ENCODE data around the gene PRMT5. TPM values are rescaled to one million over a fixed set of nuclear protein-coding genes. Genes with fewer than 3 reads are reported as not detected.

The PRMT5 gene
- total and polyA plus RNA-seq, 4 donors, result 27.7 to 36.5 (median 34.1) TPM

DNA sequence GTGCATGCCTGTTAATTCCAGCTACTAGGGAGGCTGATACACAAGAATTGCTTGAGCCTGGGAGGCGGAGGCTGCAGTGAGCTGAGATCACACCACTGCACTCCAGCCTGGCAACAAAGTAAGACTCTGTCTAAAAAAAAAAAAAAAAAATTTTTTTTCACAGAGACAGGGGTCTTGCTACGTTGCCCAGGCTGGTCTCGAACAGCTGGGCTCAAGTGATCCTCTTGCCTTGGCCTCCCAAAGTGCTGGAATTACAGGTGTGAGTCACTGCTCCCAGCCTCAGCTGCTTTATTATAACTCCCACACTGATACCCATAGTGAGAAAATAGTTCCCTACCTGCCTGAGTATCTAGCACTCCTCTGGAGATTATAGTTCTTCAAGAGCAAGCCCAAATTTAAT is 16.5 kb upstream of the PRMT5 start:
- intact Hi-C loops (cut with DNase I), result no loop called here
- ATAC-seq (ENCODE audit: low FRiP score) (no peak), DNase-seq (no peak)
- 88 to 93% methylated on average over 3 of the region's 3 CpGs for WGBS, 2 donors
- Histone ChIP-seq H3K27ac (ENCODE audit: low read depth in 1 of 2, low read length in 2 of 2) (no peak overlapping the region), H3K36me3 (ENCODE audit: control insufficient read depth in 1 of 2, insufficient read depth in 2 of 2, low read length in 1 of 2) (no peaks in the 10 kb centered on the region), H3K4me1 (ENCODE audit: control insufficient read depth in 1 of 2, insufficient read depth in 2 of 2, low read length in 2 of 2) (no peaks in the 10 kb centered on the region), H3K4me3 (ENCODE audit: low read length in 2 of 2) (no peak overlapping the region), H3K27me3 (ENCODE audit: control insufficient read depth in 1 of 2, insufficient read depth in 2 of 2, low read length in 1 of 2) (no peaks in the 10 kb centered on the region), H3K9me3 (ENCODE audit: control insufficient read depth, low read length) (no peaks in the 10 kb centered on the region)

DNA sequence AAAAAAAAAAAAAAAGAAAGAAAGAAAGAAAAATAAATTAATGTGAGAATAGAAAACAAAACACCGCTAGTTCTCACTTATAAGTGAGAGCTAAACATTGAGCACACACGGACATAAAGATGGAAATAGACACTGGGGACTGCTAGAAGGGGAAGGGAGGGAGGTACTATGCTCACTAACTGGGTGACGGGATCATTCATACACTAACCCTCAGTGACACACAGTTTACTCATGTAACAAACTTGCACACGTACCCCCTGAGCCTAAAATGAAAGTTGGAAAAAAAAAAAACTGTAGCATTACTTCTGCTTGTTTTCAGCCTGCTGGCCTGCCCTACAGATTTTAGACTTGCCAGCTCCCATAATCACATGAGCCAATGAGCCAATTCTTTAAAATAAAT is 10.5 kb upstream of the PRMT5 start:
- no peaks in the 10 kb centered on the region for H3K36me3 ChIP-seq (ENCODE audit: control insufficient read depth in 1 of 2, insufficient read depth in 2 of 2, low read length in 1 of 2)
- DNase-seq (no peak), ATAC-seq (ENCODE audit: low FRiP score) (no peak)
- no peaks in the 10 kb centered on the region for H3K4me1 ChIP-seq (ENCODE audit: control insufficient read depth in 1 of 2, insufficient read depth in 2 of 2, low read length in 2 of 2)
- H3K4me3 ChIP-seq (ENCODE audit: low read length in 2 of 2), result no peak overlapping the region
- no peak overlapping the region for H3K27ac ChIP-seq (ENCODE audit: low read depth in 1 of 2, low read length in 2 of 2)
- WGBS, 2 donors, result 87% methylated on average over 4 of the region's 4 CpGs
- no peaks in the 10 kb centered on the region for H3K27me3 ChIP-seq (ENCODE audit: control insufficient read depth in 1 of 2, insufficient read depth in 2 of 2, low read length in 1 of 2)
- no peaks in the 10 kb centered on the region for H3K9me3 ChIP-seq (ENCODE audit: control insufficient read depth, low read length)
- intact Hi-C loops (cut with DNase I), result no loop called here

DNA sequence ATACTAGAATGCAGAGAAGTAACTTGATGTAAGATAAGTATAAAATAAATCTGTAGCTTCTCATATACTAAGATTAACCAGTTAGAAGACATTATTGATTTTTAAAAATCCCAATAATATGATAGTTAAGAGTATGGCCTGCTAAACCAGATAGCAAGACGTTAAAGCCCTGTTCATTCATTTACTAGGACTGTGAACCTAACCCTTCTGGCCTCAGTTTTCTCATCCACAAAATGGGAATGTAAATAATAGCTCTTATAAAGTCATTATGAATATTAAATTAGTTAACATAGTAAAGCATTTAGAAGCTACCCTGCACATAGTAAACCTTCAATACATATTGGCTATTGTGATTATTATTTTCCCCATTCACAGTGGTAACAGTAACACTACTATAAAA is 6.0 kb upstream of the PRMT5 start:
- no peaks in the 10 kb centered on the region for H3K9me3 ChIP-seq (ENCODE audit: control insufficient read depth, low read length)
- H3K27ac ChIP-seq (ENCODE audit: low read depth in 1 of 2, low read length in 2 of 2), result no peak overlapping the region
- no peaks in the 10 kb centered on the region for H3K36me3 ChIP-seq (ENCODE audit: control insufficient read depth in 1 of 2, insufficient read depth in 2 of 2, low read length in 1 of 2)
- DNase-seq (no peak), ATAC-seq (ENCODE audit: low FRiP score) (no peak)
- 86 to 91% methylated on average over 1 of the region's 1 CpG for WGBS, 2 donors
- H3K4me3 ChIP-seq (ENCODE audit: low read length in 2 of 2), result no peak overlapping the region
- no peaks in the 10 kb centered on the region for H3K27me3 ChIP-seq (ENCODE audit: control insufficient read depth in 1 of 2, insufficient read depth in 2 of 2, low read length in 1 of 2)
- H3K4me1 ChIP-seq (ENCODE audit: control insufficient read depth in 1 of 2, insufficient read depth in 2 of 2, low read length in 2 of 2), result no peaks in the 10 kb centered on the region
- intact Hi-C loops (cut with DNase I), result no loop called here

DNA sequence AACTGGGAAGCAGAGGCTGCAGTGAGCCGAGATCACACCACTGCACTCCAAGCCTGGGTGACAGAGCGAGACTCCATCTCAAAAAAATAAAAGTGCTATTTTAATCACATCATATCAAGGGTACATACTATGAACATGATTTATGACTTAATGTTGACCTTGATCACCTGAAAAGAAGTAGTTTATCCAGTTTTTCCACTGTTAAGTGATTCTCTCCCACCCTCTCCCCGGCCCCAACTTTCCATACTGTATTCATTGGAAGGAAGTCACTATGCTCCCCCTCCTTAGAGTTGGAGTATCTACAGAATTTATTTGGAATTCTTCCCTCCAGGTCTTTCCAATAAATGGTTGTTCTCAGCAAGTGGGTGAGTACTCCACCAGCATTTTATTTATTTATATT is 3.0 kb upstream of the PRMT5 start:
- H3K27me3 ChIP-seq (ENCODE audit: control insufficient read depth in 1 of 2, insufficient read depth in 2 of 2, low read length in 1 of 2), result no peaks in the 10 kb centered on the region
- H3K4me3 ChIP-seq (ENCODE audit: low read length in 2 of 2), result no peak overlapping the region
- no peaks in the 10 kb centered on the region for H3K9me3 ChIP-seq (ENCODE audit: control insufficient read depth, low read length)
- H3K27ac ChIP-seq (ENCODE audit: low read depth in 1 of 2, low read length in 2 of 2), result no peak overlapping the region
- intact Hi-C loops (cut with DNase I), result no loop called here
- no peaks in the 10 kb centered on the region for H3K36me3 ChIP-seq (ENCODE audit: control insufficient read depth in 1 of 2, insufficient read depth in 2 of 2, low read length in 1 of 2)
- DNase-seq (no peak), ATAC-seq (ENCODE audit: low FRiP score) (no peak)
- H3K4me1 ChIP-seq (ENCODE audit: control insufficient read depth in 1 of 2, insufficient read depth in 2 of 2, low read length in 2 of 2), result no peaks in the 10 kb centered on the region
- WGBS, 2 donors, result 90% methylated on average over 2 to 3 of the region's 3 CpGs

DNA sequence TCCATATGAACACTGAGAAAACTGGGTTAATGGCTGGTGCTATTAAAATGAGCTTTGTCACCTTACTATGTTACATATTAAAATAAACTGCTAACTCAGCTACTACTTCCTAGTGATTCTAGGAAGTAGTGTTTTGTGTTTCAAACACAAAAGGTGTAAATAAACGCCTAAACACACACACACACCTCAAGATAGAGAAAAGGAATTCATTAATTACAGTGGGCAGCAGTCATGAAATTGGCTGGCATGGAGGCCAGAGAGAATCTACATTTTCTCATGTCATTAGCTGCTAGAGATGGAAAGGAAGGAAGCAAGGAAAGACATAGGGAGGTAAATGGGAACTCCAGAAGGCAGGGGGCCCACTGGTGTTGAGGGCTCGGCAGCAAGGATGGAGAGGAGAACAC is 787 bp upstream of the PRMT5 start:
- H3K9me3 ChIP-seq (ENCODE audit: control insufficient read depth, low read length), result no peaks in the 10 kb centered on the region

DNA sequence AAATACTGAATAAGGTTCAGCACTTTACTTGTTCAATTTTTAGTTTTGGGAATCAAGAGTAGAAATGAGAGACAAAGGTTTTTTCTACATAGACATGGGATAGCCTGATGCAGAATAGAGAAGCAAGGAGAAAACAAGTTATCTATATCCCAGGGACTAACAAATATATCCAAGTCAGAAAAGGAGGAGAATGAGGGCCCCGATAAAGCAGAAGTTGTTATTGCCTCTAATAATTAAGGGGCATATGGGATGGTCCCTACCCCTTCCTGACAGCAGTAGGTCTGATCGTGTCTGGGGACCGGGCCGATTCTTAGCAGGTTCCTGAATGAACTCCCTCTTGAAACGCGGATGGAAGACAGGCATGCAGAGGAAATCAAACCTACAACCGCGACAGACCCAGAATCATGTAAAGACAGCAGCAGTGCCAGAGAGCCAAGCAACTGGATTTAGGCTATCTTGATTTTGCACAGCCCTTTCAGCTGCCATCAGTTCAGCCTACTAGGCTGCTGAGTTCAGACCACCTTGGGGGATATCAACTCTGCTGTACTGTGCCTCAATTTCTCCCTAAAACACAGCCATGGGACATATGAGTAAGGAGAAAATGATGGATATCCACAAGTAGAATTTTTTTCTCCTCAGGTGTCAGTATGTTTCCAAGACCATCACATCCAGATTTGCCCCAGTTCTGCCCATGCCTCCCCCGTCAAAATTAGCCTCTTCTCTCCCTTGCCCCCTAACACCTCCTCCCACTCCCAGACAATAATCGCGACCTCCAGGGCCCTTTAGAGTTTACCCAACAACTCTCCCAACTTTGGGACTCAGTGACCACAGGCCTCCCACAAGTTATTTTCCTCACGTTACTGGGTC is 706 bp downstream of the PRMT5 start:
- Histone ChIP-seq H3K4me3 (ENCODE audit: low read length in 2 of 2) (peak overlapping the region; percentile 44 to 49), H3K9me3 (ENCODE audit: control insufficient read depth, low read length) (no peaks in the 10 kb centered on the region), H3K4me1 (ENCODE audit: control insufficient read depth in 1 of 2, insufficient read depth in 2 of 2, low read length in 2 of 2) (no peaks in the 10 kb centered on the region), H3K27me3 (ENCODE audit: control insufficient read depth in 1 of 2, insufficient read depth in 2 of 2, low read length in 1 of 2) (no peaks in the 10 kb centered on the region), H3K36me3 (ENCODE audit: control insufficient read depth in 1 of 2, insufficient read depth in 2 of 2, low read length in 1 of 2) (peaks cover 0 to 2% of the 10 kb centered on the region in 2 donors), H3K27ac (ENCODE audit: low read depth in 1 of 2, low read length in 2 of 2) (no peak overlapping the region)
- DNase-seq, result no peak
- WGBS, 2 donors, result 17% methylated on average over 12 of the region's 12 CpGs
- no peak for ATAC-seq (ENCODE audit: low FRiP score)
- intact Hi-C loops (cut with DNase I), result no loop called here

More for the DNA sequence above, 787 bp upstream of the PRMT5 start:
- intact Hi-C loops (cut with DNase I), result loop anchor here (2.0 kb wide), 2 partner anchors 25 to 53 kb away; partner anchors contain the start of gene AJUBA (in 1 of the 2)
- ATAC-seq (ENCODE audit: low FRiP score) (peak; percentile 0), DNase-seq (no peak)
- Histone ChIP-seq H3K36me3 (ENCODE audit: control insufficient read depth in 1 of 2, insufficient read depth in 2 of 2, low read length in 1 of 2) (no peaks in the 10 kb centered on the region), H3K4me1 (ENCODE audit: control insufficient read depth in 1 of 2, insufficient read depth in 2 of 2, low read length in 2 of 2) (no peaks in the 10 kb centered on the region), H3K27me3 (ENCODE audit: control insufficient read depth in 1 of 2, insufficient read depth in 2 of 2, low read length in 1 of 2) (no peaks in the 10 kb centered on the region), H3K27ac (ENCODE audit: low read depth in 1 of 2, low read length in 2 of 2) (peak overlapping the region; percentile 39 to 78), H3K4me3 (ENCODE audit: low read length in 2 of 2) (peak overlapping the region; percentile 37 to 59)
- 1 to 3% methylated on average over 2 of the region's 2 CpGs for WGBS, 2 donors

DNA sequence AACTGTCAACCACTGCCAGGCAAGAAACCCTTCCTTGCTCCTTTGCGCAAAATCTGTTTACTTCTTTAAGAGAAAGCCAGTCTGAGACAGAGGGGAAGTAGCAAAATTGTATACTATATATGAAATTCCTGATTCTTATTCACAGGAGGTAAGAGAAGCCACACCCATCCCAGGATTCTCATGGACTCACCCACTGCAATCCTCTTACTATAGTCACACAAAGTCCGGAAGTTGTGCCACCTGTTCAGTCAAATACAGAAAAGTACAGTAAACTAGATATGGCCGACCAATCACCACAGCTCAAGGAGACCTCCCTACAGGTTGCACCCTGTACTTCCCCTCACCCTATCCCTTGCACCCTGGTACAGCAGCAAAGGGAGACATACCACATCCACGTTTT is 2.9 kb downstream of the PRMT5 start:
- H3K4me3 ChIP-seq (ENCODE audit: low read length in 2 of 2), result no peak overlapping the region
- intact Hi-C loops (cut with DNase I), result no loop called here
- DNase-seq, result no peak
- H3K4me1 ChIP-seq (ENCODE audit: control insufficient read depth in 1 of 2, insufficient read depth in 2 of 2, low read length in 2 of 2), result no peaks in the 10 kb centered on the region
- H3K27ac ChIP-seq (ENCODE audit: low read depth in 1 of 2, low read length in 2 of 2), result no peak overlapping the region
- no peaks in the 10 kb centered on the region for H3K9me3 ChIP-seq (ENCODE audit: control insufficient read depth, low read length)
- no peaks in the 10 kb centered on the region for H3K27me3 ChIP-seq (ENCODE audit: control insufficient read depth in 1 of 2, insufficient read depth in 2 of 2, low read length in 1 of 2)
- no peak for ATAC-seq (ENCODE audit: low FRiP score)
- peaks cover 0 to 9% of the 10 kb centered on the region in 2 donors for H3K36me3 ChIP-seq (ENCODE audit: control insufficient read depth in 1 of 2, insufficient read depth in 2 of 2, low read length in 1 of 2)
- 69 to 85% methylated on average over 4 of the region's 4 CpGs for WGBS, 2 donors

DNA sequence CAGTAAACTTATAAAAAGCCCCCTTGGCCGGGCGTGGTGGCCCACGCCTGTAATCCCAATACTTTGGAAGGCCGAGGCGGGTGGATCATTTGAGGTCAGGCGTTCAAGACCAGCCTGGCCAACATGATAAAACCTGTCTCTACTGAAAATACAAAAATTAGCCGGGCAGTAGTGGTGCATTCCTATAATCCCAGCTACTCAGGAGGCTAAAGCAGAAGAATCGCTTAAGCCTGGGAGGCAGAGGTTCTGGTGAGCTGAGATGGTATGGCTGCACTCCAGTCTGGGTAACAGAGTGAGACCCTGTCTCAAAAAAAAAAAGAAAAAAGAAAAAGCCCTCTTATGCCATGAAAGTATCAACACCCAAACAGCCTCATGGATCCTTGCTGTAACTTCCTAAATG is 3.7 kb downstream of the PRMT5 start:
- intact Hi-C loops (cut with DNase I), result no loop called here
- 93 to 94% methylated on average over 8 of the region's 8 CpGs for WGBS, 2 donors
- peaks cover 0 to 11% of the 10 kb centered on the region in 2 donors for H3K36me3 ChIP-seq (ENCODE audit: control insufficient read depth in 1 of 2, insufficient read depth in 2 of 2, low read length in 1 of 2)

DNA sequence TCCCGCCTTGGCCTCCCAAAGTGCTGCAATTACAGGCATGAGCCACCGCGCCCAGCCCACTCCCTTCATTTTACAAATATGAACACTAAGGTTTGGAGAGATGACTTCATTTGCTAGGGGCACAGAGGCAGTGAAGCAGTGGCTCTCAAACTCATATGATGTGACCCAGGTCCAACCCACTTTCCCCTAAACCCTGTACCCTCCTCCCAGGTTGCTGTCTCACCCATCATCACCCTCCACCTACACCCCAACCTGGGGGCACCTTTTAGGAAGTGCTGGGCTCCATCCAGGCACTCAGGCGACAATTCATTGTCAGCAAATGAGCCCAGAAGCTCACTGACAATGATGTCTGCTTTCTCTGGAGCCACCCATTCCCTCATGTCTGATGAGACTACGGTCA is 5.4 kb downstream of the PRMT5 start:
- Histone ChIP-seq H3K4me3 (ENCODE audit: low read length in 2 of 2) (no peak overlapping the region), H3K27me3 (ENCODE audit: control insufficient read depth in 1 of 2, insufficient read depth in 2 of 2, low read length in 1 of 2) (no peaks in the 10 kb centered on the region), H3K27ac (ENCODE audit: low read depth in 1 of 2, low read length in 2 of 2) (no peak overlapping the region), H3K36me3 (ENCODE audit: control insufficient read depth in 1 of 2, insufficient read depth in 2 of 2, low read length in 1 of 2) (peaks cover 0 to 11% of the 10 kb centered on the region in 2 donors), H3K9me3 (ENCODE audit: control insufficient read depth, low read length) (no peaks in the 10 kb centered on the region), H3K4me1 (ENCODE audit: control insufficient read depth in 1 of 2, insufficient read depth in 2 of 2, low read length in 2 of 2) (no peaks in the 10 kb centered on the region)
- 95 to 96% methylated on average over 5 of the region's 5 CpGs for WGBS, 2 donors
- no peak for DNase-seq
- intact Hi-C loops (cut with DNase I), result no loop called here
- ATAC-seq (ENCODE audit: low FRiP score), result no peak

More for the DNA sequence above, 3.7 kb downstream of the PRMT5 start:
- Histone ChIP-seq H3K4me3 (ENCODE audit: low read length in 2 of 2) (no peak overlapping the region), H3K27ac (ENCODE audit: low read depth in 1 of 2, low read length in 2 of 2) (no peak overlapping the region), H3K9me3 (ENCODE audit: control insufficient read depth, low read length) (no peaks in the 10 kb centered on the region), H3K27me3 (ENCODE audit: control insufficient read depth in 1 of 2, insufficient read depth in 2 of 2, low read length in 1 of 2) (no peaks in the 10 kb centered on the region), H3K4me1 (ENCODE audit: control insufficient read depth in 1 of 2, insufficient read depth in 2 of 2, low read length in 2 of 2) (no peaks in the 10 kb centered on the region)
- DNase-seq (no peak), ATAC-seq (ENCODE audit: low FRiP score) (no peak)

Measured in aorta (tissue), 5 donors.